A673 (cell line): ENCODE data around the gene GRM5. TPM values are rescaled to one million over a fixed set of nuclear protein-coding genes. Genes with fewer than 3 reads are reported as not detected.
"Not testable (repeated sequence)": the region's sequence is repeated elsewhere in the genome, so short reads cannot be mapped to it uniquely, and the experiment has no call there.

Experiments used
- BruUV-seq: library from RNA; stranded (reverse); fragments of 400-500 nt; replicated peaks from 2 replicates; lab custom pipeline; 2021; lab: Mats Ljungman, UMichigan
- CTCF ChIA-PET: fragments of 300-600 bp; sonication (Branson Sonifier 250); formaldehyde crosslinking; loops from one replicate; lab custom pipeline; 2022; ENCODE audit warnings: antibody characterized with exemption; lab: Charles Lee
- POLR2A ChIA-PET: fragments of 300-600 bp; sonication (Branson Sonifier 250); formaldehyde crosslinking; loops from one replicate; lab custom pipeline; 2022; ENCODE audit warnings: antibody characterized with exemption; ENCODE audit not compliant: low non-redundant PET; lab: Charles Lee
- DNase-seq: peaks from one replicate; pipeline ENCODE4 v3.0.0-alpha.2; 2015; ENCODE audit warnings: low spot score
- H3K27ac ChIP-seq: fragments of 200-600 bp; sonication (generic); 2 replicates; pipeline ENCODE4 v1.5.1; 2016; ENCODE audit warnings: mixed run types, low read depth, mild to moderate bottlenecking, mixed read lengths, antibody characterized with exemption, low read length; ENCODE audit not compliant: poor library complexity, severe bottlenecking
- H3K27me3 ChIP-seq: fragments of 200-600 bp; sonication (generic); replicated peaks from 2 replicates; pipeline ENCODE4 v1.6.1; 2017; ENCODE audit warnings: mixed run types, low read depth, mild to moderate bottlenecking, mixed read lengths, antibody characterized with exemption, low read length; ENCODE audit not compliant: insufficient read depth, poor library complexity
- H3K36me3 ChIP-seq: fragments of 200-600 bp; sonication (generic); 2 replicates; pipeline ENCODE4 v1.6.1; 2016; ENCODE audit warnings: mixed run types, mild to moderate bottlenecking, mixed read lengths, antibody characterized with exemption, low read length; ENCODE audit not compliant: insufficient read depth, poor library complexity, severe bottlenecking
- H3K4me1 ChIP-seq: fragments of 200-600 bp; sonication (generic); 2 replicates; pipeline ENCODE4 v1.6.1; 2017; ENCODE audit warnings: mixed run types, mild to moderate bottlenecking, mixed read lengths, antibody characterized with exemption, low read length; ENCODE audit not compliant: insufficient read depth, poor library complexity, severe bottlenecking
- H3K4me3 ChIP-seq: fragments of 200-600 bp; sonication (generic); 2 replicates; pipeline ENCODE4 v1.5.1; 2016; ENCODE audit warnings: low read depth, mixed run types, mild to moderate bottlenecking, mixed read lengths, low read length; ENCODE audit not compliant: poor library complexity, severe bottlenecking
- H3K9me3 ChIP-seq: fragments of 200-600 bp; sonication (generic); 2 replicates; pipeline ENCODE4 v1.6.1; 2016; ENCODE audit warnings: mixed run types, low read depth, mild to moderate bottlenecking, mixed read lengths, antibody characterized with exemption, low read length; ENCODE audit not compliant: poor library complexity, severe bottlenecking
- EZH2 ChIP-seq: fragments of 200-600 bp; sonication (generic); IDR thresholded peaks from 2 replicates; pipeline ENCODE4 v1.6.1; 2017; ENCODE audit warnings: borderline replicate concordance, low read depth, mild to moderate bottlenecking, mixed read lengths, antibody characterized with exemption, low read length; ENCODE audit not compliant: poor library complexity, severe bottlenecking
- intact Hi-C: fragments of 100-400 bp; cut with micrococcal nuclease; formaldehyde crosslinking; loops from one replicate; pipeline ENCODE4 v1.10.0; 2022; ENCODE audit not compliant: unreplicated experiment
- total RNA-seq: library from RNA; stranded (reverse); gene quantifications from 2 replicates; pipeline ENCODE4 v1.2.3, GENCODE V29; 2021
- TF ChIP-seq, protein P1 (sequence below): fragments of 300-800, 200-600 bp; sonication (generic); conservative IDR thresholded peaks from 2 replicates; pipeline ENCODE4 v1.5.1; 2017; ENCODE audit warnings: low read depth, mild to moderate bottlenecking, antibody characterized with exemption, low read length, moderate library complexity, mixed read lengths

Gene GRM5
- total RNA-seq, 1 experiment from 2014 or later, result not detected

DNA sequence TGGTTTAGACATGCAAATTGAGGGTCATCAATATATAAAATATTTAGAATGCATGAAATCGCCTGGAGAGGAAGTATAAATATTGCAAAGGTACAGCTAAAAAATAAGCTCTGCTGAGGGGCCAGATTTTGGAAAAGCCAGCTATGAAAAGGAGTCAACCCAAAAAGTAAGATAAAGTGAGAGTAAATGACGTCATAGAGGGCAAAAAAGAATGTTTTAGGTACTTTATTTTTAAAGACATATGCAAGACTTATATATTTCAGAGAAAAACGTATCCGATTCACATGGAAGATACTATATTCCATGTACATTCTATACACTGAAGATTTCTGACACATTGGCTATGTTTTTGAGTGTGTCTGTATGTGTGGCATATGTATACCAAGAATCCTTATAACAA lies 13.6 kb downstream of the GRM5 start:
- TF ChIP-seq, protein P1, sequence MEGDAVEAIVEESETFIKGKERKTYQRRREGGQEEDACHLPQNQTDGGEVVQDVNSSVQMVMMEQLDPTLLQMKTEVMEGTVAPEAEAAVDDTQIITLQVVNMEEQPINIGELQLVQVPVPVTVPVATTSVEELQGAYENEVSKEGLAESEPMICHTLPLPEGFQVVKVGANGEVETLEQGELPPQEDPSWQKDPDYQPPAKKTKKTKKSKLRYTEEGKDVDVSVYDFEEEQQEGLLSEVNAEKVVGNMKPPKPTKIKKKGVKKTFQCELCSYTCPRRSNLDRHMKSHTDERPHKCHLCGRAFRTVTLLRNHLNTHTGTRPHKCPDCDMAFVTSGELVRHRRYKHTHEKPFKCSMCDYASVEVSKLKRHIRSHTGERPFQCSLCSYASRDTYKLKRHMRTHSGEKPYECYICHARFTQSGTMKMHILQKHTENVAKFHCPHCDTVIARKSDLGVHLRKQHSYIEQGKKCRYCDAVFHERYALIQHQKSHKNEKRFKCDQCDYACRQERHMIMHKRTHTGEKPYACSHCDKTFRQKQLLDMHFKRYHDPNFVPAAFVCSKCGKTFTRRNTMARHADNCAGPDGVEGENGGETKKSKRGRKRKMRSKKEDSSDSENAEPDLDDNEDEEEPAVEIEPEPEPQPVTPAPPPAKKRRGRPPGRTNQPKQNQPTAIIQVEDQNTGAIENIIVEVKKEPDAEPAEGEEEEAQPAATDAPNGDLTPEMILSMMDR, result no peak
- no peak for TF ChIP-seq EZH2
- CTCF ChIA-PET, result no interaction called here
- POLR2A ChIA-PET, result no interaction called here
- H3K4me1 ChIP-seq, result no peaks in the 10 kb centered on the region
- DNase-seq, result no peak
- H3K4me3 ChIP-seq, result no peak overlapping the region
- no TSS peak for BruUV-seq
- intact Hi-C loops, result no loop called here
- H3K27me3 ChIP-seq, result no peaks in the 10 kb centered on the region
- no peak overlapping the region for H3K27ac ChIP-seq
- H3K9me3 ChIP-seq, result no peaks in the 10 kb centered on the region
- no peaks in the 10 kb centered on the region for H3K36me3 ChIP-seq

DNA sequence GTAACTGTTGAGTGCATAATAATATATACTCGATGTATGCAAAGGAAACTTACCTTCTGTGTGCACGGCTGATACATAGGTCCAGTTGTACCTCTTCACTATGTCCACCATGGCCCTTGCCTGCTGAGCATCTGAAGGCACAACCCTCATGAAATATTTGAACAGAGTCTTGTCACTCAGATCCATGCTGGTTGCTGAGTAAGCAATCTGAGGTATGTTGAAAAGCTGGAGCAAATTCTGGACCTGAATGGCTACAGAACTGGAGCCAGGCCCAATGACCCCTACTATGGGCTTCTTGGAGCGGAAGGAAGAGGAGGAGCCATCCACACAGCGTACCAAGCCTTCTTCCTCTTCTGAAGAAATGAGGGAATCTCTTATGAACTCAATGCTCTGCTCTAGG lies 18.6 kb downstream of the GRM5 start:
- BruUV-seq, POLR2A ChIA-PET, CTCF ChIA-PET: not testable (repeated sequence)

GRCh38 chr11:89043861-89044588 lies 21.8 kb downstream of the GRM5 start:
- H3K9me3 ChIP-seq, H3K4me1 ChIP-seq, BruUV-seq, H3K36me3 ChIP-seq, intact Hi-C loops, H3K4me3 ChIP-seq, H3K27me3 ChIP-seq, CTCF ChIA-PET, POLR2A ChIA-PET, DNase-seq, H3K27ac ChIP-seq: not testable (repeated sequence)

More for the DNA sequence above, 18.6 kb downstream of the GRM5 start:
- H3K27ac ChIP-seq, DNase-seq, intact Hi-C loops, H3K27me3 ChIP-seq, H3K9me3 ChIP-seq, H3K4me3 ChIP-seq, H3K4me1 ChIP-seq, H3K36me3 ChIP-seq: not testable (repeated sequence)

DNA sequence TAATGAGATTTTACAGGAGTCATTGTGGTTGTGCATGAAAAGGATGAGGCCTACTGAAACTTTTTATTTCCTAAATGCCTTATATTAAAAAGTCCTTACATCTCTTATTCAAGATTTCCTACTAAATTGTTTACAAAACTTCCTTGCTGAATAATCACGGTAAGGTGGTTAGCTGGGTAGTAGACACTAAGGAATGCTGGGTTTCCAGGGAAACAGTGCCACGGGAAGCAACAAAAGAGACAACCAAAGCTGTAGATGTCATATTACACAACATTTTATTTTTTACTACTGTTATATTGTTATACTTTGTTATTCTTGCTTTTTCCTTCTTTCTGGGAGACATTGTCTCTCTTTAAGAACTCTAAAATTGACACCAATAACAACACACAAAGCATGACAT lies 36.1 kb downstream of the GRM5 start:
- H3K27me3 ChIP-seq, DNase-seq, BruUV-seq, H3K4me3 ChIP-seq, H3K36me3 ChIP-seq, CTCF ChIA-PET, H3K9me3 ChIP-seq, POLR2A ChIA-PET, intact Hi-C loops, H3K27ac ChIP-seq, H3K4me1 ChIP-seq: not testable (repeated sequence)
